D341Med (cell line): ENCODE results near the gene CPA5.
"Not testable (repeated sequence)": the region's sequence is repeated elsewhere in the genome, so short reads cannot be mapped to it uniquely, and the experiment has no call there.

Experiments
- DNase-seq: peaks from one replicate; pipeline ENCODE4 v3.0.0; 2012; ENCODE audit warnings: low spot score

CPA5 gene

DNA sequence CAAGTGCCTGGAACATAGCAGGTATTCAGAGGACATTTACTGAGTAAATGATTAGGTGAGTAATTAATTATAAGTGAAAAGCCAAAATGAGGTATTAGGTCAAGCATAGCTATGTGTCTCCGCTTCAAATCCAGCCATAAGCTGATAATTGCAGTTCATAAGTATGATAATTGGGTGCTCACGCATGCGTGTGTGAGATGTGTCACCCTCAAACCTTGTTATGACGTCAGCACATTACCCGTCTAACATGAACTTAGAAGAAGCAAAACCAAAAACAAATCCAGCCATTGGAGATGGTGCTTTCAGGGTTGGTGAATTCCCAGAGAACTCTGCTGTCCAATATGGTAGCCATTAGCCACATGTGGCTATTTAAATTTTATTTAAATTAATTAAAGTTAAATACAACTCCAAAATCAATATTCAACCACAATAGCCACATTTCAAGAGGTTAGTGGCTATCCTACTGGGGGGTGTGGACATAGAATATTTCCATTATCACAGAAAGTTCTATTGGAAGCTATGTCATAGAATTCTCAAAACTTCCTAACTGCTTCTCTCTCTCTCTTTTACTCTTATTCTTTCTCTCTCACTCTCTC lies at the start of gene CPA5:
CPA5 (plus strand) TSS at position 546 of the 596 bp plus-strand sequence. CDS start 1,670 bp downstream, outside the sequence.
- no peak for DNase-seq

GRCh38 chr7:130296221-130296951 lies 48.2 kb upstream of the CPA5 start:
- DNase-seq: no peak

DNA sequence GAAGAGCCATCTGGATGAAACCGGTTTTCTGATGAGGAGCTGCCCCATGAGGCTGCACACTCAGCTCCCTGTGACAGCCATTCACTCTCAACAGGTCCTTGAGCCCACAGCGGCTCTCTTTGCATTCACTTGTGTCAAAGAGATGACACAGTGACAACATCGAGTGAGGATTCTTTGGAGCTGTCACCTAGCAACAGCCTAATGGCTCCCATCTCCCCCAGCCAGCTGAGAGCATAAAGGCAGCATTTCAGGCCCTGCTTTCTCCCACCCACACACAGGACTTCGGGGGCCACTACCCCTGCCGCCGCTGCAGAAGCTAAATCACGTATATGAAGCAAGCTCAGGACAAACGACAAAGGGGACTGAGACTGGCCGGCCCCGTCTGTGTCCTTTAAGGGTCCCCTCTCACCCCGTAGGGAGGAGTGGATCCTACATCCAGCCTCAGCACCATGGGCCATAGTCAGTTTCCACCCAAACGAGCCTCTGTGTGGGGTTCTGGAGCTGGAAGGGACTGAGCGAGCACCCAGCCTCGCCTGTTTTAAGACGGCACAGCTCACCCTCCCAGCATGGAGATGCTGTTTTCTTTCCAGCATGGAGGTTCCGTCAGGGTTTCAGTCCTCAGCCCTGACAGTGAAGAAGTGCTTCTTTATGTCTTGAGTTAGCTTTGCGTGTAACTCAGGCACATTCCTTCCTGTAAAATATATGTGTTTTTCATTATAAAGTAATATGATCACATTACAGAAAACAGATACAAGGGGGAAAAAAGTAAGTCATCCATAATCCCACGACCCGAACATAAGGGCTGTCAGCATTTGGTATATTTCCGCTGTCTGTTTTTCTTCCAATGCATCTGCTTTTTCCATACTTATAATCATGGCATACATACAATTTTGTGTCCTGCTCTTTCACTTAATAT lies 46.7 kb upstream of the CPA5 start:
- DNase-seq: no peak

GRCh38 chr7:130298544-130299326 lies 45.9 kb upstream of the CPA5 start:
- DNase-seq: no peak

DNA sequence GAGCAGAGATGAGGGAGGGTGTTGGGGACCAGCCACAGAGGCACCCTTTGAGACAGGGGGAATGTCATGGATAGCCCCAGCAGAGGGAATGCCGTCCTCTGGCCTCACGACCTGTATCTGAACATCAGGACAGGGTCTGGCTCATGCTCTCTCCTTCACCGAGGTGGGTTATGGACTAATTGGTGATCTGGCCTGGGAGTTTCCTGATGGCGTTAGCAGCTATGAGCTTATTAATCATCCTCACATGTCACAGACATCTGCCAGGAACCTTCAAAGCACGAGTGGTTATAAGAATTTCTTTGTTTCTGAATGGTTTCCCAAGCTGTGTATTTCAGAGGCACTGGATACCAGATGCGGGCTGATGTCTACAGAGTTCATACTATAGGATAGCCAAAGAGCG lies 44.8 kb upstream of the CPA5 start:
- no peak for DNase-seq

DNA sequence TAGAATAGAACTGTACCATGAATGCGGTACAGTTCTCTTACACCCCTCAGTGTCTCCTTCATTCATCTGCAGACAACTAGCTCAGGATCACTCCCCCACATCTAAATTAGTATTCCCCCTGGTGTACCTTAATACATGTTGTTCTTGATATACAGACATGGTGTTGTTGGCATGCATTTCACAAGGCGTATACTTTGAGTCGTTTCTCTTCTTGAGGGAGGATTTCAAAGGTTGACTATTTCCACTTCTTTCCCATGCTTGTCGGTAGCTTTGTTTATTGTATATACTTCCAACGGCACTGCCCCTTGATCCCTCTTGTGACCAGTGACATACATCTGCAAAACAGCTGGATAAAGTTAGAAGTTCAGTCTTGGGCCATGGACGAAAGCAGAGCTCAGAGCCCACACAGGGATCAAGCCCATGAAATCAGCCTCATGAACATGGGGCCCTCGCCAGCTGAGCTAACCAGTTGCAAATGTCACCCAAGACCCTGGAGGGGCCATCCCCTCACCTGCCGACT lies 43.1 kb upstream of the CPA5 start:
- DNase-seq: no peak

DNA sequence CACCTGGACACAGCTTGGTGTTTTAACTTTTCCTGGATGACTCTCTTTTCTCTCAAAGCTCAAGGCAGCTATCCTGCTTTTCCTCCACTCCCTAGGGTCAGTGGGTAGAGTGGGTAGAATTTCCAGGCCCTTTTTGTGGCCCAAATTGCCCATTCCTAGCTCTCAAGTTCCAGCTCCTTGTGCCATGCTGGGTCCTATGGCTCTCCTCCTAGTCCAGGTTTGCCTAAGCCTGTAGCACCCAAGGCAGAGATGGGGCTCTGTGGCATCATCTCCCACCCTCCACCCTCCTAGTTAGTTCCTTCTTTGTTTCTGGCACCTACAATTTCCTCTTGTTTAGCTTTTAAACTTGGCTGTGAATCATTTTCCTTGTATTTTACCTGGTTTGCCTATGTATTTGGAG lies 42.0 kb upstream of the CPA5 start:
- no peak for DNase-seq

- no peak for DNase-seq
These were observed 41.5 kb upstream of the CPA5 start for GRCh38 chr7:130303127-130303526.

GRCh38 chr7:130303551-130303950 lies 41.1 kb upstream of the CPA5 start:
- no peak for DNase-seq

DNA sequence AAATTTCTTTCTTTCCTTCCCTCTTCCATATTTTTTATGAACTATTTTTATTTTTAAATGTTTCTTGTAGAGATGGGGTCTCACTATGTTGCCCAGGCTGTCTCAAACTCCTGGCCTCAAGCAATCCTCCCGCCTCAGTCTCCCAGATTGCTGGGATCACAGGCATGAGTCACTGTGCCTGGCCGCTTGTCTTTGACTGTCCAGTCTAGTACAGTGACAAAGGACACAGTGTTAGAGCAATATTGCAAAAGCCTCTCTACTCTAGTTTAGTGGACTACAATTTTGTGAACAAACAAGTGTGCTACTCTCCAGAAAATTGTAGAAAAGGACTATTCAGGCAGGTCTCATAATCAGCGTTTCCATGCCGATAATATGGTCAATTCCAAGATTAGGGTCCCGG lies 40.6 kb upstream of the CPA5 start:
- DNase-seq: no peak

GRCh38 chr7:130304878-130305277 lies 39.7 kb upstream of the CPA5 start:
- DNase-seq: no peak

DNA sequence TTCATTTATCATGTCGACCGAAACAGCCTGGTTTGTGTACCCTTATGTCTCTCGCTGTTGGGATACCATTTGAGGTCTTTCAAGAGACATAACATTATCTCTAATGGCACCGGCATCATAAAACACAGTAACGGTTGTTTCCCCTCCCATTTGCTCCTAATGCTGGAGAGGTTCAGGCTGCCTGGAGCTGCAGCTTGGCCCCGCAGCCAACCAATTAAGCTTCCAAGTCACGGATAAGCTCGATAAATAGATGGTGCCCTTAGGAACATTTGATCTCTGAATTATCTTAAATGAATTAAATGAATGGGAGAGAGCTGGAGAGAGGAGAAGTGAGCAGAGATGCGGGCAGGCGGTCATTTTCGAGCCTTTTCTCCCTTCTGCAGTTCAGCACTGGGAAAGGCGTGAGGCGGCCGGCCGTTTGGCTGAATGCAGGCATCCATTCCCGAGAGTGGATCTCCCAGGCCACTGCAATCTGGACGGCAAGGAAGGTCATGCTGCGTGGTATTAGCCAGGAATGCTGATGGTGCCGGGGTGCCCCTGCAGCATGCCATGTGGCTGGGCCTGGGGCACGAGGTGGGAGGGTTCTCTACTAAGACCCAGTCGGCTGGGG lies 39.1 kb upstream of the CPA5 start:
- DNase-seq: no peak

- no peak for DNase-seq
These were observed 34.6 kb upstream of the CPA5 start for GRCh38 chr7:130309986-130310385.

- DNase-seq: no peak
These were observed 30.3 kb upstream of the CPA5 start for GRCh38 chr7:130314305-130314704.

GRCh38 chr7:130319541-130319940 lies 25.1 kb upstream of the CPA5 start:
- DNase-seq: no peak

DNA sequence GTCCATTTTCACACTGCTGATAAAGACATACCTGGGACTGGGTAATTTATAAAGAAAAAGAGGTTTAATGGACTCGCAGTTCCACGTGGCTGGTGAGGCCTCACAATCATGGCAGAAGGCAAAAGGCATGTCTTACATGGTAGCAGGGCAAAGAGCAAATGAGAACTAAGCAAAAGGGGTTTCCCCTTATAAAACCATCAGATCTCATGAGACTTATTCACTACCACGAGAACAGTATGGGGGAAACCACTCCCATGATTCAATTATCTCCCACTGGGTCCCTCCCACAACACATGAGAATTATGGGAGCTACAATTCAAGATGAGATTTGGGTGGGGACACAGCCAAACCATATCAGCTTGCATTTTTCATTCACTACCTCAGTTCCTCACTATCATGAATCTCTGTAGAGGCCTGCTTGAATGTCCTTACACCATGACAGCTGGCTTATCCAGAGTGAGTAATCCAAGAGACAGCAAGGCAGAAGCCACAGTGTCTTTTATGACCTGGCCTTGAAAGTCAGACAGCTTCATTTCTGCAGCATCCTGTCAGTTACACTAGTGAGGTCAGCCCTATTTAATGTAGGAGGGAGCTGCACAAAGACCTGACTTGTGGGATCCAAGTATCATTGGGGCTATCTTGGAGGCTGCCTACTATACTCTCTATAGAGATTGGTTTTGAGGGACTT lies 22.9 kb upstream of the CPA5 start:
- not testable (repeated sequence) for DNase-seq

DNA sequence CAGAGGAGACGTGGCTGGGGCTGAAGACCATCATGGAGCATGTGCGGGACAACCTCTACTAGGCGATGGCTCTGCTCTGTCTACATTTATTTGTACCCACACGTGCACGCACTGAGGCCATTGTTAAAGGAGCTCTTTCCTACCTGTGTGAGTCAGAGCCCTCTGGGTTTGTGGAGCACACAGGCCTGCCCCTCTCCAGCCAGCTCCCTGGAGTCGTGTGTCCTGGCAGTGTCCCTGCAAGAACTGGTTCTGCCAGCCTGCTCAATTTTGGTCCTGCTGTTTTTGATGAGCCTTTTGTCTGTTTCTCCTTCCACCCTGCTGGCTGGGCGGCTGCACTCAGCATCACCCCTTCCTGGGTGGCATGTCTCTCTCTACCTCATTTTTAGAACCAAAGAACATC lies 22.0 kb upstream of the CPA5 start:
- no peak for DNase-seq

GRCh38 chr7:130324306-130324943 lies 20.2 kb upstream of the CPA5 start:
- no peak for DNase-seq

DNA sequence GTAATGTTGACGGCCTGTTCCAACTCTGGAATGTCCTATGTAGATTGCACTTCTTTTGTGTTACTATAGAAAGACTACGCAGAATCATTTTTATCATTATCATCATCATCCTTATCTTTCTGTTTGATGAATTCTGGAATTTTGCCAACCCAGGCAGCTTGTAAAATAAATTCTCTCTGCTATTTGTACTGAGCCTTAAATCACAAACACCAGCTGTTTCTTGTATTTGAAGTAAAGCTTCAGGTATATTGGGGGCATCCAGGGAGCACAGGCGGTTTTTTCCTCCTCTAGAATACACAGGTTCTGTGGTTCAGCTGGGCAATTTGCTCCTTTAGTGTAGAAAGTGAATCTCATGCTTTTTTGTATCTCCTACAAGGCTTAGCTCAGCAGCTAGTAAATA lies 14.9 kb upstream of the CPA5 start:
- DNase-seq: no peak
